IMR-90 (cell line): ENCODE measurements around the gene DIP2B. TPM values are rescaled to one million over a fixed set of nuclear protein-coding genes. Genes with fewer than 3 reads are reported as not detected.

Experiments
- ATAC-seq: fragments of 200-7000 bp; cut with Tn5 transposase; 2 replicates; pipeline ENCODE4 v1.9.1; 2020; ENCODE audit warnings: low read depth, mild to moderate bottlenecking, moderate library complexity
- BruUV-seq: library from RNA; stranded (reverse); fragments of 400-500 nt; replicated peaks from 2 replicates; lab custom pipeline; 2021; lab: Mats Ljungman, UMichigan
- CTCF ChIA-PET: fragments of 300-600 bp; formaldehyde crosslinking; extraction: SDS; loops from one replicate; lab custom pipeline; 2021; ENCODE audit warnings: antibody characterized with exemption; lab: Yijun Ruan, JAX
- POLR2A ChIA-PET: fragments of 300-600 bp; sonication (Branson Sonifier 250); formaldehyde crosslinking; loops from one replicate; lab custom pipeline; 2022; ENCODE audit warnings: antibody characterized with exemption; ENCODE audit not compliant: unreplicated experiment; lab: Charles Lee
- DNase-seq: peaks from one replicate; pipeline ENCODE4 v3.0.0; 2013
- H2AFZ ChIP-seq: replicated peaks from 2 replicates; pipeline ENCODE3; 2013; ENCODE audit warnings: low read length, mild to moderate bottlenecking; ENCODE audit not compliant: poor library complexity
- H2AK5ac ChIP-seq: 2 replicates; pipeline ENCODE4 v1.6.1; 2013; ENCODE audit warnings: low read depth, low read length, inconsistent platforms
- H2AK9ac ChIP-seq: replicated peaks from 2 replicates; pipeline ENCODE3; 2013; ENCODE audit warnings: mild to moderate bottlenecking, low read depth, low read length, moderate library complexity; ENCODE audit not compliant: poor library complexity
- H2BK120ac ChIP-seq: 2 replicates; pipeline ENCODE4 v1.6.1; 2013; ENCODE audit warnings: low read depth, low read length, inconsistent platforms
- H2BK15ac ChIP-seq: 3 replicates; pipeline ENCODE4 v1.6.1; 2013; ENCODE audit warnings: low read depth, low read length, inconsistent platforms
- H2BK20ac ChIP-seq: 2 replicates; pipeline ENCODE4 v1.6.1; 2013; ENCODE audit warnings: low read depth, mild to moderate bottlenecking, inconsistent platforms, low read length, moderate library complexity
- H2BK5ac ChIP-seq: 2 replicates; pipeline ENCODE4 v1.6.1; 2013; ENCODE audit warnings: mild to moderate bottlenecking, low read depth, low read length, inconsistent platforms; ENCODE audit not compliant: poor library complexity, severe bottlenecking
- H3K14ac ChIP-seq: replicated peaks from 2 replicates; pipeline ENCODE4 v1.6.1; 2013; ENCODE audit warnings: low read depth, low read length, inconsistent platforms
- H3K18ac ChIP-seq: 2 replicates; pipeline ENCODE4 v1.6.1; 2013; ENCODE audit warnings: low read depth, low read length, control low read depth
- H3K23ac ChIP-seq: 2 replicates; pipeline ENCODE4 v1.6.1; 2013; ENCODE audit warnings: low read depth, low read length, inconsistent platforms
- H3K27ac ChIP-seq: 2 replicates; pipeline ENCODE4 v1.5.1; 2013; ENCODE audit warnings: mild to moderate bottlenecking, control low read depth, low read length; ENCODE audit not compliant: insufficient read depth
- H3K27me3 ChIP-seq: 2 replicates; pipeline ENCODE4 v1.6.1; 2013; ENCODE audit warnings: low read length; ENCODE audit not compliant: control insufficient read depth, insufficient read depth
- H3K36me3 ChIP-seq: 2 replicates; pipeline ENCODE4 v1.6.1; 2013; ENCODE audit warnings: low read length, mixed read lengths; ENCODE audit not compliant: control insufficient read depth, insufficient read depth
- H3K4ac ChIP-seq: 2 replicates; pipeline ENCODE4 v1.6.1; 2013; ENCODE audit warnings: low read depth, low read length, inconsistent platforms
- H3K4me1 ChIP-seq: 2 replicates; pipeline ENCODE4 v1.6.1; 2013; ENCODE audit warnings: low read length, mixed read lengths; ENCODE audit not compliant: control insufficient read depth, insufficient read depth
- H3K4me2 ChIP-seq: 2 replicates; pipeline ENCODE4 v1.6.1; 2013; ENCODE audit warnings: low read depth, mild to moderate bottlenecking, control low read depth, low read length, moderate library complexity
- H3K4me3 ChIP-seq: 2 replicates; pipeline ENCODE4 v1.5.1; 2013; ENCODE audit warnings: low read depth, mild to moderate bottlenecking, control low read depth, low read length, moderate library complexity; ENCODE audit not compliant: insufficient read depth
- H3K56ac ChIP-seq: 2 replicates; pipeline ENCODE4 v1.6.1; 2013; ENCODE audit warnings: low read length, inconsistent platforms; ENCODE audit not compliant: insufficient read depth; ENCODE audit errors: extremely low read depth
- H3K79me1 ChIP-seq, 2 experiments: 2 replicates each; pipeline ENCODE4 v1.6.1; 2013; ENCODE audit warnings: low read length in 2 of 2, inconsistent platforms in 1 of 2, low read depth in 1 of 2
- H3K9ac ChIP-seq: 2 replicates; pipeline ENCODE4 v1.6.1; 2013; ENCODE audit warnings: low read depth, low read length, control low read depth
- H3K9me1 ChIP-seq: 2 replicates; pipeline ENCODE4 v1.6.1; 2013; ENCODE audit warnings: low read length, inconsistent platforms; ENCODE audit not compliant: insufficient read depth
- H3K9me3 ChIP-seq: 2 replicates; pipeline ENCODE4 v1.6.1; 2013; ENCODE audit warnings: low read length; ENCODE audit not compliant: control insufficient read depth, insufficient read depth
- H4K20me1 ChIP-seq: 2 replicates; pipeline ENCODE4 v1.6.1; 2013; ENCODE audit warnings: low read length, inconsistent platforms; ENCODE audit not compliant: insufficient read depth
- H4K5ac ChIP-seq: 2 replicates; pipeline ENCODE4 v1.6.1; 2013; ENCODE audit warnings: mild to moderate bottlenecking, low read depth, low read length, control low read depth
- H4K8ac ChIP-seq, 2 experiments: 2 replicates each; pipeline ENCODE4 v1.6.1; 2013; ENCODE audit warnings: low read depth in 2 of 2, low read length in 2 of 2, control low read depth in 1 of 2, inconsistent platforms in 1 of 2
- H4K91ac ChIP-seq: 2 replicates; pipeline ENCODE4 v1.6.1; 2013; ENCODE audit warnings: low read depth, low read length, inconsistent platforms; ENCODE audit not compliant: insufficient read depth
- BHLHE40 ChIP-seq: fragments of 150-350 bp; IDR thresholded peaks from 2 replicates; pipeline ENCODE4 v1.6.1; 2016; ENCODE audit warnings: mild to moderate bottlenecking, low read depth, low read length
- CEBPB ChIP-seq: IDR thresholded peaks from 2 replicates; pipeline ENCODE4 v1.6.1; 2012; ENCODE audit warnings: low read depth, low read length, improper control_type of control experiment
- CHD1 ChIP-seq: IDR thresholded peaks from 2 replicates; pipeline ENCODE4 v1.6.1; 2012; ENCODE audit warnings: low read depth, low read length, improper control_type of control experiment
- CTCF ChIP-seq: conservative IDR thresholded peaks from 2 replicates; pipeline ENCODE4 v1.5.1; 2012; ENCODE audit warnings: mild to moderate bottlenecking, low read depth, low read length, improper control_type of control experiment
- MAFK ChIP-seq: IDR thresholded peaks from 2 replicates; pipeline ENCODE4 v1.6.1; 2012; ENCODE audit warnings: low read depth, low read length, improper control_type of control experiment
- MAZ ChIP-seq: IDR thresholded peaks from 2 replicates; pipeline ENCODE4 v1.6.1; 2012; ENCODE audit warnings: low read depth, mild to moderate bottlenecking, low read length, improper control_type of control experiment, moderate library complexity, borderline replicate concordance
- POLR2A ChIP-seq: IDR thresholded peaks from 2 replicates; pipeline ENCODE4 v1.6.1; 2012; ENCODE audit warnings: mild to moderate bottlenecking, low read depth, low read length
- RFX5 ChIP-seq: IDR thresholded peaks from 2 replicates; pipeline ENCODE4 v1.8.0; 2012; ENCODE audit warnings: low read depth, mild to moderate bottlenecking, low read length, moderate library complexity
- SMC3 ChIP-seq: fragments of 150-350 bp; IDR thresholded peaks from 2 replicates; pipeline ENCODE4 v1.6.1; 2016; ENCODE audit warnings: low read depth, mild to moderate bottlenecking, antibody characterized with exemption, low read length, moderate library complexity
- WGBS, 2 experiments: methylation state at CpG; one replicate each; pipeline versions ENCODE4 v1.1.5 to v1.1.7; 2013; ENCODE audit warnings: missing lambda C conversion rate in 2 of 2; ENCODE audit not compliant: insufficient read length in 1 of 2; ENCODE audit errors: extremely low coverage in 2 of 2; 5-methylcytosine and 5-hydroxymethylcytosine counted together
- dilution Hi-C: fragments of 300-500 bp; cut with HindIII; formaldehyde crosslinking; loops from one replicate; pipeline ENCODE4 v1.14.3; 2018; ENCODE audit warnings: low sequenced_read_pairs; ENCODE audit not compliant: unreplicated experiment
- in situ Hi-C: fragments of 300-500 bp; cut with MboI; formaldehyde crosslinking; loops from 3 replicates; pipeline ENCODE4 v1.14.3; 2019; ENCODE audit warnings: low sequenced_read_pairs, inconsistent platforms, mixed read lengths
- intact Hi-C: fragments of 100-400 bp; cut with micrococcal nuclease; formaldehyde crosslinking; loops from 2 replicates; pipeline ENCODE4 v1.10.0; 2022
- polyA plus RNA-seq, 3 experiments: library from polyadenylated mRNA; depleted of rRNA; stranded (reverse); fragments of >200 nt; gene quantifications; 2 replicates each; pipeline ENCODE4 v1.2.3, GENCODE V29; 2012; ENCODE audit warnings: low replicate concordance in 1 of 3
- total RNA-seq: library from RNA; depleted of rRNA; stranded (reverse); fragments of >200 nt; gene quantifications from 2 replicates; pipeline ENCODE4 v1.2.3, GENCODE V29; 2012

DIP2B gene
- total and polyA plus RNA-seq, 2 of the 4 experiments (the other 2 are of a cell fraction): 7.7 to 12.9 TPM

GRCh38 chr12:50640321-50640939 lies 135.6 kb downstream of the DIP2B start:
- POLR2A ChIA-PET: no interaction called here
- no peaks in the 10 kb centered on the region for H3K9me3 ChIP-seq
- TF ChIP-seq RFX5 (no peak), SMC3 (no peak), CEBPB (no peak), MAFK (no peak), BHLHE40 (no peak), POLR2A (no peak), CHD1 (no peak), MAZ (no peak), CTCF (no peak)
- no peak overlapping the region for H2AFZ ChIP-seq
- no peak overlapping the region for H3K4ac ChIP-seq
- no peaks in the 10 kb centered on the region for H3K36me3 ChIP-seq
- ATAC-seq (no peak), DNase-seq (no peak)
- H4K20me1 ChIP-seq: peaks cover 3% of the 10 kb centered on the region; the same call in 1 of the 2 replicates
- intact Hi-C loops: no loop called here
- H3K9me1 ChIP-seq: peaks cover 7% of the 10 kb centered on the region
- H3K27me3 ChIP-seq: no peaks in the 10 kb centered on the region
- no peak overlapping the region for H3K4me2 ChIP-seq
- no peak overlapping the region for H2AK9ac ChIP-seq
- H2AK5ac ChIP-seq: no peak overlapping the region
- no peak overlapping the region for H4K5ac ChIP-seq
- no peak overlapping the region for H2BK20ac ChIP-seq
- H3K18ac ChIP-seq: no peak overlapping the region
- H2BK15ac ChIP-seq: no peak overlapping the region
- BruUV-seq: no TSS peak
- peaks cover 6% of the 10 kb centered on the region for H3K4me1 ChIP-seq
- WGBS, 2 experiments: no CpG with 5 or more reads among the region's 7 CpGs
- H3K9ac ChIP-seq: no peak overlapping the region
- no peak overlapping the region for H4K91ac ChIP-seq
- H3K14ac ChIP-seq: no peak overlapping the region
- no peak overlapping the region for H2BK120ac ChIP-seq
- no peak overlapping the region for H3K56ac ChIP-seq
- CTCF ChIA-PET: no interaction called here
- H3K4me3 ChIP-seq: no peak overlapping the region
- H3K79me1 ChIP-seq: peaks cover 19 to 42% of the 10 kb centered on the region in 2 experiments; a peak in 3 of 4 replicates
- no peak overlapping the region for H2BK5ac ChIP-seq
- no peak overlapping the region for H3K27ac ChIP-seq
- dilution Hi-C loops: no loop called here
- no peak overlapping the region for H3K23ac ChIP-seq
- in situ Hi-C loops: no loop called here
- H4K8ac ChIP-seq: no peak overlapping the region
